Activated CD4-positive, alpha-beta T cell treated with anti-CD3 and anti-CD28 coated beads, Interleukin-2, amount 50 U/mL, for 16 hours (primary cell): ENCODE measurements around the gene KYAT1.
A peak's percentile ranks its signal among the peaks of the same experiment; 100 is the strongest.

Experiments
- DNase-seq: peaks from one replicate; pipeline ENCODE4 v3.0.0-alpha.2; 2020

KYAT1 gene

DNA sequence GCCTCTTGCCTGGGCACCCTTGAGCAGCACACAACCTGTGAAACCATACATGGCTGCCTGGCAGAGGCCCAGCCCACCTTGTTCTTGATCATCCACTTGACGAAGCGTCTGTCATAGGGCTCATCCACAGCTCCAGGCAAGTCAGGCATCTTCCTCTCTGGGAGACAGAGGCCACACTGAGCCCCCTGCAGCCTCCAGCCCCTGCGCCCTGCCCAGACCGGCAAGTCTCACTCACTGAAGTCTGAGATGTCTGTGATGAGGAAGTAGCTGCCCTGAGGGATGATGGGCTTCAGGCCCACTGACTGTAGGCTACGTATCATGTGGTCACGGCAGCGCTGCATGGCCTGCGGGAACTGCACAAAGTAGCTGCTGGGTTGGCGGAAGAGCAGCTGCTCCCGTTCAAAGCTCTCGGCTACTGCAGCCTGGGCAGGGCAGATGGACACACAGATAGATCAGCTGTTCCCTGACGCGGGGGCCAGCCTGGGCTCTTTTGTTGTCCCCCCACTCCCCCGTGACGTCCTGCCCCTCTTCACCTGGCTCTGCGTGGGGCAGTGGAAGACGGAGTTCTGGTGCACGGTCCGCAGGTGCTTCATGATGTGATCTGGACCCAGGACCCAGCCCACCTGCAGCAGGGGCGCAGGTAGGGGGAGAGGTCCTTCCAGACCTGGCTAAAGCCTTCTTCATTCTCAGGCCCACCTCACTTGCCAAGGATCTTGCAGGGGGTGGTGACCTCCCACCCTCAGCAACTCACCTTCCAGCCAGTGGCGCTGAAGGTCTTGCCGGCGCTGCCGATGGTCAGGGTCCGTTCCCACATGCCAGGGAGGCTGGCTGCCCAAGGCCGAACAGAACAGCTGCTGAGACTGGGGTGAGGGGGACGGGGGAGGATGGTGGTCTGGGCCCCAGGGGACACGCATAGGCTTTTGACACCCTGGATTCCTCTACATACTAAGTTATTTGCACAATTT lies 46.2 kb downstream of the KYAT1 start:
- no peak for DNase-seq

DNA sequence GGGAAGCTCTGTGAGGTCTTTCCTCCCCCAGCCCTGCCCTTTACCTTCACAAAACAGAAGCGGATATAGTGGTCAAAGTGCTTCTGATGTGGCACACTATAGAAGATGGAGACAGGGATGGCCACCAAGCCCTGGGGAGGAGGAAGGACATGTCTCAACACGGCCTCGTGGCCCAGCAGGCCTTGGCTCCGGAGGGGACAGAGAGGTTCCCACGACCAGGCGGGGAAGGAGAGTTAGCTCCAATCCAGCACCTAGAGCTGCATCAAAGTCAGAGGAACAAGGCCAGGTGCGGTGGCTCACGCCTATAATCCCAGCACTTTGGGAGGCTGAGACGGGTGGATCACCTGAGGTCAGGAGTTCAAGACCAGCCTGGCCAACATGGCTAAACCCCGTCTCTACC lies 48.1 kb downstream of the KYAT1 start:
- DNase-seq: no peak

GRCh38 chr9:128829477-128830251 lies 52.1 kb downstream of the KYAT1 start, which contains the start of gene SPOUT1:
SPOUT1 (minus strand) TSS chr9:128829794; CDS start chr9:128829780, 14 bp downstream.
- DNase-seq: peak; percentile 98

DNA sequence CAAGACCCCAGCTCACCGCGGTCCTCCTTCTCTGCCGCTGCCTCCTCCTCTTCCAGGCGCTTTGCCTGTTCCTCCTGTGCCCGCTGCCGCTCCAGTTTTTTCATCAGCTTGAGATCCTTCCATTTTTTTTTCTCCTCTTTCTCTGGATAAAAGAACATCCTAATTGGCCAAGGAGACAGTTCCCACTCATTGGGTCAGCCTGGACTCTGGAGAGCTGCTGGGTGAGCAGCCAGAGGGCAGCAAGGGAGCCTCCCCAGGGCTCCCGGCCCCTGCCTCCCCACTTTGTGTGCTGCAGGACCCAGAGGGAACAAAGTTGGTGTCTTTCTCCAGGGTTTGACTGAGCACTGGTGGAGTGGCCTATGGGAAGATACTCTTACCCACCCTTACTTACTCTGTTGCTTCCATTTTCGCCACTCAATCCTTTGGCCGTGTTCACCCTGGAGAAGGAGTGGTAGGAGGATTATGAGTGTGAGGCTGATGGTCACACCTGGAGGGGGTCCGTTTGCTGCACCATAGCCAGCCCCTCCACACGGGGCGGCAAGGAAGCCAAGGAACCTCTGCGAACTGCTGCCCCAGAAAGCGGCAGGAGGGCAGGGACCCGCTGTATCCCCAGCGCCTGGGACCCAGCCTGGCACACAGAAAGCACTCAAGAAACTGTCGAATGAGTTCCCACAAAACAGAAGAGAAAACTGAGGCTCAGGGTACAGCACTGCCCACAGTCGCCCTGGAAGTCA lies 52.9 kb downstream of the KYAT1 start:
- DNase-seq: no peak

- no peak for DNase-seq
Observed at GRCh38 chr9:128828267-128828666, 53.5 kb downstream of the KYAT1 start.

GRCh38 chr9:128825923-128826700 lies 55.6 kb downstream of the KYAT1 start:
- DNase-seq: no peak

- DNase-seq: no peak
Observed at GRCh38 chr9:128824911-128825310, 56.8 kb downstream of the KYAT1 start.

- no peak for DNase-seq
Observed at GRCh38 chr9:128823903-128824406, 57.8 kb downstream of the KYAT1 start.

- no peak for DNase-seq
Observed at GRCh38 chr9:128823362-128823902, 58.3 kb downstream of the KYAT1 start.

DNA sequence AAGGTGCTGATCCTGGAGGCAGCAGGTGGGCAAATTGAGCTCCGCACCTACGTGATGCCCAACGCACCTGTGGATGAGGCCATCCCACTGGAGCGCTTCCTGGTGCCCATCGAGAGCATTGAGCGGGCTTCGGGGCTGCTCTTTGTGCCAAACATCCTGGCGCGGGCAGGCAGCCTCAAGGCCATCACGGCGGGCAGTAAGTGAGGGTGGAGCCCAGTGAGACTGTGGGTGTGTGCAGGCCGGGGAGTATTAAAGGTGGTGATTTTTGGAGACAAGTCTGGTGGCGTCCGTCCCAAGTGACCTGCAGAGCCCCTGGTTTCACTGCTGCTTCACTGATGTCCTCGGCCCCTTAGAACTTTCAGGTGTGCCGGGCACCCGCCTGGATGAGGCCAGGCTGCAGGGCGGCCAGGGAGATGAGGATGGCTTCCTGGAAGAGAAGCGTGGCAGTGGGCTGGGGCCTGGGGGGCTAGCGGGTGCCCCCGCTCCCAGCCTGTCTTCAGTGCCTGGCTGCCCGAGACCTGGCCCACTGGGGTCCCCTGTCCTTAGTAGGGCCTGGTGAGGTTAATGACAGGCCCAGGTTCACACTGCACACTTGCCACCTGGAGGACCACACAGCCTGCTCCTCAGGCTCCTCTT lies 59.2 kb downstream of the KYAT1 start:
- DNase-seq: no peak

- DNase-seq: no peak
Observed at GRCh38 chr9:128821584-128822406, 60.0 kb downstream of the KYAT1 start.

GRCh38 chr9:128820665-128821583 lies 60.8 kb downstream of the KYAT1 start:
- DNase-seq: no peak

DNA sequence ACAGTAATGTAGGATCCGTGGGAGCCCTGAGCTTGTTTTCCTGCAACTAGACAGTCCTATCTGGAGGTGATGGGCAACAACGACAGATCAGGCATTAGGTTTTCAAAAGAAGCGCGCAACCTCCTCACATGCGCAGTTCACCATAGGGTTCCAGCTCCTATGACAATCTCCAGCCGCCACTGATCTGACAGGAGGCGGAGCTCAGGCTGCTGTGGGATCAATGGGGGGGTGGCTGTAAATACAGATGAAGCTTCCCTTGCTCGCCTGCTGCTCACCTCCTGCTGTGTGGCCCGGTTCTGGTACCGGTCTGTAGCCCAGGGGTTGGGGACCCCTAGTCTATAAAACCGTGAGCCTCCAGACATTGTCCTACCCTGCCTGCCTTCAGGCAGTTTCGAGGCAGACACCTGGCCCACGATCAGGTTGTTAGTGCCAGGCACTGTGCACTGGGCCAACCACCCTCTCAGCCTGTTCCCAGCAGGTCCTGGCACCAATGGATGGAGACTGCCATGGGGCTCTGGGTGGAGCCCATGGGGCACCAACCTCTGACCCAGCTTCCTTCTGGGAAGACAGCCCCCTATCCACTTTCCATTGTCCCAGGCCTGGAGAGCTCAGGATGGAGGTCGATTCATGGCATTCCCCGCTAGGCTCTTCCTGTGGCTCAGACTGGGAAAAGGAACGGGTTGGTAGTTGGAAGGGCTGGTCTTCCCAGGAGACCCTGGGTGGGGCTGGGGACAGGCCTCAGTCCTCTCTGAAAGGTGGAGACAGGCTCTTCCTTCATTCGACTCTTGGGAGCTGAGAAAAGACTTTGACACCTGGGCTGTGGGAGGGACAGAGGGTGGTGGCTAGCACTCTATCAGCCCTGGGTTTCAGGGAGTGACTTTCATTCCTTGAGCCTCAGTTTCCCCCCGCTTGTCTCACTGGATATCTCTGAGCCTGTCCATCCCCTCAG lies 61.8 kb downstream of the KYAT1 start:
- no peak for DNase-seq

DNA sequence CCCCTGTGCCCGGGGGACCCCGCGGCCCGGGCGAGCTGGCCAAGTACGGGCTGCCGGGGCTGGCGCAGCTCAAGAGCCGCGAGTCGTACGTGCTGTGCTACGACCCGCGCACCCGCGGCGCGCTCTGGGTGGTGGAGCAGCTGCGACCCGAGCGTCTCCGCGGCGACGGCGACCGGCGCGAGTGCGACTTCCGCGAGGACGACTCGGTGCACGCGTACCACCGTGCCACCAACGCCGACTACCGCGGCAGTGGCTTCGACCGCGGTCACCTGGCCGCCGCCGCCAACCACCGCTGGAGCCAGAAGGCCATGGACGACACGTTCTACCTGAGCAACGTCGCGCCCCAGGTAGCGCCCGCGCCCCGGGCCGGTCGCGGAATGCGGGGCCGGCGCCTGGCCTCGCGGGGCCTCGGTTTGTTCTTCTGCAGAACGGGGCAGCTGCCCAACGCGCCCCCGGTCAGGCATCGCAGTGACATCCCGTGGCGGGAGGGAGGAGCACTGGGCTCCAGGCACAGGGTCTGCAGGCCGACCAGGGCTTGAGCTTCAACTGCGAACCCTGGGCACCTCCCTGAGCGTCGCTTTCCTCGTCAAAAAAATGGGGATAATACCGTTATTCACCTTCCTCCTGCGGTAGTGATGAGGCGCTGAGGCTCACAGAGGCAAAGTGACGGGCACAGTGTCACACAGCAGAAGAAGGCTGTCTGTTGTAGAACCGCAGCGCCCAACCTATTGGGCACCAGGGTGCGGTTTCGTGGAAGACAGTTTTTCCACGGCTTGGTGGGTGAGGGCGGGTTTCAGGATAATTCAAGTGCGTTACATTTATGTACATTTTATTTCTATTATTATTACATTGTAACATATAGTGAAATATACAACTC lies 62.7 kb downstream of the KYAT1 start:
- peak; percentile 41 for DNase-seq

- DNase-seq: peak; percentile 98
Observed at GRCh38 chr9:128818099-128818838, 63.5 kb downstream of the KYAT1 start, which contains the start of gene ENDOG. ENDOG (plus strand) TSS chr9:128818500; CDS start chr9:128818685, 185 bp downstream.

DNA sequence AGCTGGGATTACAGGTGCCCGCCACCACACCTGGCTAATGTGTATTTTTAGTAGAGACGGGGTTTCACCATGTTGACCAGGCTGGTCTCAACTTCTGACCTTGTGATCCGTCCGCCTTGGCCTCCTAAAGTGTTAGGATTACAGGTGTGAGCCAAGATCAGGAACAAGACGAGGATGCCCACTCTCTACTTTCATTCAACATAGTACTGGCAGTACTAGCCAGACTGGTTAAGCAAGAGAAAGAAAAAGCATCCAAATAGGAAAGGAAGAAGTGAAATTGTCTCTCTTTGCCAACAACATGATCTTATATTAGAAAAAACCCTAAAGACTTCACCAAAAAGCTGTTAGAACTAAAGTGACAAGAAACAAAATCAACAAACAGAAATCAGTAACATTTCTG lies 70.9 kb downstream of the KYAT1 start:
- DNase-seq: no peak
